Mesendoderm (in vitro differentiated cells): ENCODE measurements around the gene UTP14C.

Source experiments
- DNase-seq: peaks from one replicate; pipeline ENCODE4 v3.0.0; 2013
- H2AK5ac ChIP-seq: 2 replicates; pipeline ENCODE4 v1.6.1; 2013; ENCODE audit warnings: low read length, inconsistent platforms
- H2BK120ac ChIP-seq: 2 replicates; pipeline ENCODE4 v1.6.1; 2013; ENCODE audit warnings: low read depth, mild to moderate bottlenecking, low read length, moderate library complexity, mixed read lengths
- H2BK15ac ChIP-seq: replicated peaks from 2 replicates; pipeline ENCODE4 v1.6.1; 2013; ENCODE audit warnings: low read depth, mild to moderate bottlenecking, moderate library complexity
- H2BK5ac ChIP-seq: 2 replicates; pipeline ENCODE4 v1.6.1; 2013; ENCODE audit warnings: low read length, inconsistent platforms
- H3K18ac ChIP-seq: 2 replicates; pipeline ENCODE4 v1.6.1; 2013; ENCODE audit warnings: mild to moderate bottlenecking, low read length, mixed read lengths
- H3K23ac ChIP-seq: one replicate; pipeline ENCODE4 v1.6.1; 2013; ENCODE audit warnings: low read length
- H3K27ac ChIP-seq: 2 replicates; pipeline ENCODE4 v1.5.1; 2013; ENCODE audit warnings: low read depth, mild to moderate bottlenecking, inconsistent platforms, low read length, moderate library complexity
- H3K27me3 ChIP-seq: 2 replicates; pipeline ENCODE4 v1.6.1; 2013; ENCODE audit warnings: low read length, control low read depth, mild to moderate bottlenecking, inconsistent platforms; ENCODE audit not compliant: insufficient read depth, poor library complexity
- H3K36me3 ChIP-seq: 2 replicates; pipeline ENCODE4 v1.6.1; 2013; ENCODE audit warnings: low read length, inconsistent platforms; ENCODE audit not compliant: control insufficient read depth, insufficient read depth
- H3K4ac ChIP-seq: one replicate; pipeline ENCODE4 v1.6.1; 2013; ENCODE audit warnings: low read depth, mild to moderate bottlenecking, low read length, moderate library complexity
- H3K4me1 ChIP-seq: 2 replicates; pipeline ENCODE4 v1.6.1; 2013; ENCODE audit warnings: low read depth, low read length, inconsistent platforms; ENCODE audit not compliant: control insufficient read depth
- H3K4me2 ChIP-seq: 2 replicates; pipeline ENCODE4 v1.6.1; 2013; ENCODE audit warnings: low read length
- H3K4me3 ChIP-seq: 2 replicates; pipeline ENCODE4 v1.5.1; 2013; ENCODE audit warnings: mild to moderate bottlenecking, low read length
- H3K56ac ChIP-seq: one replicate; pipeline ENCODE4 v1.6.1; 2013; ENCODE audit warnings: low read length
- H3K79me1 ChIP-seq: 2 replicates; pipeline ENCODE4 v1.6.1; 2013; ENCODE audit warnings: low read length, inconsistent platforms
- H3K79me2 ChIP-seq: 2 replicates; pipeline ENCODE4 v1.6.1; 2013; ENCODE audit warnings: mild to moderate bottlenecking, low read length; ENCODE audit not compliant: control insufficient read depth, insufficient read depth
- H3K9ac ChIP-seq: 2 replicates; pipeline ENCODE4 v1.6.1; 2013; ENCODE audit warnings: low read length, inconsistent platforms
- H4K5ac ChIP-seq: one replicate; pipeline ENCODE4 v1.6.1; 2013; ENCODE audit warnings: low read length
- H4K8ac ChIP-seq: one replicate; pipeline ENCODE4 v1.6.1; 2013; ENCODE audit warnings: low read depth, mild to moderate bottlenecking, control low read depth, low read length, moderate library complexity
- WGBS: extraction: QIAGEN DNeasy Blood & Tissue Kit; methylation state at CpG from one replicate; pipeline ENCODE4 v1.1.7; 2013; ENCODE audit warnings: low lambda C conversion rate, missing lambda C conversion rate; ENCODE audit not compliant: insufficient coverage; ENCODE audit errors: extremely low coverage; 5-methylcytosine and 5-hydroxymethylcytosine counted together

Gene UTP14C

GRCh38 chr13:52012512-52012836 is 12.0 kb upstream of the UTP14C start:
- Histone ChIP-seq H3K27ac (no peak overlapping the region), H3K27me3 (peaks cover 9% of the 10 kb centered on the region), H4K8ac (no peak overlapping the region), H2BK5ac (no peak overlapping the region), H3K9ac (peak overlapping the region; percentile 64), H2AK5ac (no peak overlapping the region), H2BK15ac (no peak overlapping the region), H3K4me1 (no peaks in the 10 kb centered on the region), H3K79me2 (peaks cover 11% of the 10 kb centered on the region), H3K36me3 (no peaks in the 10 kb centered on the region), H4K5ac (no peak overlapping the region), H3K4ac (no peak overlapping the region), H3K4me3 (peak overlapping the region; percentile 54), H3K79me1 (peaks cover under 1% of the 10 kb centered on the region), H2BK120ac (no peak overlapping the region), H3K23ac (no peak overlapping the region), H3K4me2 (peak overlapping the region; percentile 10), H3K18ac (no peak overlapping the region), H3K56ac (peak overlapping the region; percentile 77)
- DNase-seq: no peak
- WGBS: no CpG with 5 or more reads among the region's 8 CpGs

GRCh38 chr13:52016296-52016695 is 8.2 kb upstream of the UTP14C start:
- WGBS: no CpG with 5 or more reads among the region's 3 CpGs
- no peak for DNase-seq
- Histone ChIP-seq H3K23ac (no peak overlapping the region), H3K4me2 (no peak overlapping the region), H2BK15ac (no peak overlapping the region), H2BK5ac (no peak overlapping the region), H3K18ac (no peak overlapping the region), H3K36me3 (peaks cover 2% of the 10 kb centered on the region), H3K27me3 (no peaks in the 10 kb centered on the region), H2BK120ac (no peak overlapping the region), H3K56ac (no peak overlapping the region), H3K9ac (no peak overlapping the region), H3K4me1 (no peaks in the 10 kb centered on the region), H2AK5ac (no peak overlapping the region), H4K8ac (no peak overlapping the region), H3K79me1 (peaks cover 2% of the 10 kb centered on the region), H3K79me2 (peaks cover 13% of the 10 kb centered on the region), H3K4me3 (no peak overlapping the region), H3K4ac (no peak overlapping the region), H3K27ac (no peak overlapping the region), H4K5ac (no peak overlapping the region)

- H3K36me3 ChIP-seq: peaks cover 2% of the 10 kb centered on the region
- DNase-seq: no peak
- H4K5ac ChIP-seq: no peak overlapping the region
- H3K79me2 ChIP-seq: peaks cover 2% of the 10 kb centered on the region
- no peak overlapping the region for H3K23ac ChIP-seq
- peaks cover 2% of the 10 kb centered on the region for H3K79me1 ChIP-seq
- no peak overlapping the region for H4K8ac ChIP-seq
- no peak overlapping the region for H3K9ac ChIP-seq
- no peak overlapping the region for H3K56ac ChIP-seq
- H2BK5ac ChIP-seq: no peak overlapping the region
- no peaks in the 10 kb centered on the region for H3K4me1 ChIP-seq
- no peak overlapping the region for H3K27ac ChIP-seq
- H2BK120ac ChIP-seq: no peak overlapping the region
- H2BK15ac ChIP-seq: no peak overlapping the region
- no peak overlapping the region for H3K4ac ChIP-seq
- no peak overlapping the region for H3K4me2 ChIP-seq
- H3K18ac ChIP-seq: no peak overlapping the region
- no peaks in the 10 kb centered on the region for H3K27me3 ChIP-seq
- no CpG with 5 or more reads among the region's 3 CpGs for WGBS
- H3K4me3 ChIP-seq: no peak overlapping the region
- no peak overlapping the region for H2AK5ac ChIP-seq
Measured at GRCh38 chr13:52020191-52020590, 4.3 kb upstream of the UTP14C start.

GRCh38 chr13:52022356-52022755 is 2.1 kb upstream of the UTP14C start:
- H2BK5ac ChIP-seq: no peak overlapping the region
- H3K23ac ChIP-seq: no peak overlapping the region
- no peak overlapping the region for H2BK15ac ChIP-seq
- no peak overlapping the region for H3K4ac ChIP-seq
- no peak overlapping the region for H2BK120ac ChIP-seq
- H3K27me3 ChIP-seq: no peaks in the 10 kb centered on the region
- no peak overlapping the region for H4K5ac ChIP-seq
- no peak for DNase-seq
- no peak overlapping the region for H3K18ac ChIP-seq
- peaks cover 4% of the 10 kb centered on the region for H3K79me1 ChIP-seq
- H3K56ac ChIP-seq: no peak overlapping the region
- H3K79me2 ChIP-seq: peaks cover 4% of the 10 kb centered on the region
- no peak overlapping the region for H3K9ac ChIP-seq
- H3K4me2 ChIP-seq: no peak overlapping the region
- no peaks in the 10 kb centered on the region for H3K4me1 ChIP-seq
- no peak overlapping the region for H4K8ac ChIP-seq
- no peak overlapping the region for H3K4me3 ChIP-seq
- no peak overlapping the region for H3K27ac ChIP-seq
- H3K36me3 ChIP-seq: peaks cover 2% of the 10 kb centered on the region
- no CpG with 5 or more reads among the region's 2 CpGs for WGBS
- no peak overlapping the region for H2AK5ac ChIP-seq

GRCh38 chr13:52025475-52026245 is 1.2 kb downstream of the UTP14C start:
- Histone ChIP-seq H4K8ac (no peak overlapping the region), H3K9ac (no peak overlapping the region), H3K4me3 (no peak overlapping the region), H3K56ac (no peak overlapping the region), H3K4ac (no peak overlapping the region), H3K27ac (no peak overlapping the region), H2BK15ac (no peak overlapping the region), H2AK5ac (no peak overlapping the region), H3K18ac (no peak overlapping the region), H3K4me2 (no peak overlapping the region), H2BK120ac (no peak overlapping the region), H3K36me3 (no peaks in the 10 kb centered on the region), H2BK5ac (no peak overlapping the region), H3K79me2 (peaks cover 2% of the 10 kb centered on the region), H4K5ac (no peak overlapping the region), H3K79me1 (peaks cover 2% of the 10 kb centered on the region), H3K4me1 (no peaks in the 10 kb centered on the region), H3K27me3 (no peaks in the 10 kb centered on the region), H3K23ac (no peak overlapping the region)
- peak; percentile 27 for DNase-seq
- no CpG with 5 or more reads among the region's 8 CpGs for WGBS

GRCh38 chr13:52026246-52026626 is 1.7 kb downstream of the UTP14C start:
- no peaks in the 10 kb centered on the region for H3K27me3 ChIP-seq
- no peak overlapping the region for H3K27ac ChIP-seq
- H3K79me2 ChIP-seq: peaks cover 2% of the 10 kb centered on the region
- H3K4ac ChIP-seq: no peak overlapping the region
- no peak overlapping the region for H3K4me2 ChIP-seq
- peak; percentile 60 for DNase-seq
- H3K9ac ChIP-seq: no peak overlapping the region
- no peak overlapping the region for H2AK5ac ChIP-seq
- H3K18ac ChIP-seq: no peak overlapping the region
- H4K8ac ChIP-seq: no peak overlapping the region
- H4K5ac ChIP-seq: no peak overlapping the region
- no peak overlapping the region for H3K4me3 ChIP-seq
- peaks cover 2% of the 10 kb centered on the region for H3K79me1 ChIP-seq
- H3K56ac ChIP-seq: no peak overlapping the region
- no peak overlapping the region for H2BK5ac ChIP-seq
- no peaks in the 10 kb centered on the region for H3K4me1 ChIP-seq
- no peak overlapping the region for H2BK120ac ChIP-seq
- no peaks in the 10 kb centered on the region for H3K36me3 ChIP-seq
- H3K23ac ChIP-seq: no peak overlapping the region
- WGBS: no CpG with 5 or more reads among the region's 3 CpGs
- no peak overlapping the region for H2BK15ac ChIP-seq
